HepG2 (cell line): ENCODE results near the gene HSF4. TPM values are rescaled to one million over a fixed set of nuclear protein-coding genes. Genes with fewer than 3 reads are reported as not detected.

Experiments
- AHDC1 ChIP-seq: sonication (generic); formaldehyde crosslinking; IDR thresholded peaks from 2 replicates; pipeline ENCODE4 v1.5.1; 2020; ENCODE audit warnings: mild to moderate bottlenecking, missing genetic modification reagents, borderline replicate concordance
- CEBPG ChIP-seq: IDR thresholded peaks from 2 replicates; pipeline ENCODE4 v1.6.1; 2016
- E2F1 ChIP-seq: sonication (generic); formaldehyde crosslinking; IDR thresholded peaks from 2 replicates; pipeline ENCODE4 v1.5.0; 2020; ENCODE audit warnings: missing genetic modification reagents
- GMEB1 ChIP-seq: sonication (generic); formaldehyde crosslinking; IDR thresholded peaks from 2 replicates; pipeline ENCODE4 v1.5.1; 2020; ENCODE audit warnings: missing genetic modification reagents, mild to moderate bottlenecking, borderline replicate concordance
- HOXA5 ChIP-seq: sonication (generic); formaldehyde crosslinking; IDR thresholded peaks from 2 replicates; pipeline ENCODE4 v1.4.0; 2020; ENCODE audit warnings: missing genetic modification reagents
- NPAS2 ChIP-seq: sonication (generic); formaldehyde crosslinking; IDR thresholded peaks from 2 replicates; pipeline ENCODE4 v1.8.0; 2022; ENCODE audit warnings: mild to moderate bottlenecking, missing genetic modification reagents, borderline replicate concordance
- NR2C2 ChIP-seq: sonication (generic); formaldehyde crosslinking; IDR thresholded peaks from 2 replicates; pipeline ENCODE4 v1.4.0; 2020; ENCODE audit warnings: missing genetic modification reagents, mild to moderate bottlenecking, moderate library complexity, borderline replicate concordance
- RBM22 ChIP-seq: fragments of 200-400 bp; formaldehyde crosslinking; optimal IDR thresholded peaks from 2 replicates; pipeline ENCODE3; 2017; ENCODE audit warnings: mild to moderate bottlenecking, low read length, moderate library complexity
- TEAD3 ChIP-seq: optimal IDR thresholded peaks from 2 replicates; pipeline ENCODE3; 2016; ENCODE audit warnings: borderline replicate concordance
- ZBTB10 ChIP-seq: sonication (generic); formaldehyde crosslinking; IDR thresholded peaks from 2 replicates; pipeline ENCODE4 v1.4.0; 2020; ENCODE audit warnings: missing genetic modification reagents, borderline replicate concordance
- ZBTB14 ChIP-seq: sonication (generic); formaldehyde crosslinking; IDR thresholded peaks from 2 replicates; pipeline ENCODE4 v1.4.0; 2020; ENCODE audit warnings: missing genetic modification reagents
- ZNF292 ChIP-seq: sonication (generic); formaldehyde crosslinking; IDR thresholded peaks from 2 replicates; pipeline ENCODE4 v1.8.1; 2022; ENCODE audit warnings: mild to moderate bottlenecking, low read depth, missing genetic modification reagents, borderline replicate concordance
- ZSCAN5A ChIP-seq: sonication (generic); formaldehyde crosslinking; IDR thresholded peaks from 2 replicates; pipeline ENCODE4 v1.8.0; 2022; ENCODE audit warnings: mild to moderate bottlenecking, missing genetic modification reagents, borderline replicate concordance
- polyA plus RNA-seq, 8 experiments: library from polyadenylated mRNA; depleted of rRNA in 3 of 8; stranded (reverse) in 7 of 8; unstranded in 1 of 8; fragments of >200 nt; fragmentation: Illumina TruSeq in 4 of 8; extraction: Trizol in 4 of 8; gene quantifications; 2 replicates each; pipeline versions ENCODE4 v1.2.1 to v1.2.3, GENCODE V29; 2011 to 2016; ENCODE audit warnings: low read depth in 4 of 8, missing spikeins in 1 of 8, mixed read lengths in 1 of 8; ENCODE audit not compliant: insufficient read depth in 1 of 8
- total RNA-seq, 5 experiments: library from RNA; depleted of rRNA; stranded (reverse); fragments of >200 nt; fragmentation: Illumina TruSeq; extraction: Trizol; gene quantifications; 2 replicates each; pipeline ENCODE4 v1.2.3, GENCODE V29; 2016; ENCODE audit warnings: low read depth in 1 of 5

Gene HSF4
- total and polyA plus RNA-seq, 2 of the 13 experiments (the other 11 are each of a cell fraction or from before 2014, with no cell fraction given), result 3.5 to 16.9 TPM

GRCh38 chr16:67169642-67170167 lies 5.2 kb downstream of the HSF4 start (continued):
- TF ChIP-seq ZBTB14 (CRISPR knock-in tag) (no peak), NPAS2 (CRISPR knock-in tag) (no peak), E2F1 (CRISPR knock-in tag) (0 out of 2 replicates have a peak, but pooled peaks have one; percentile 17), ZNF292 (CRISPR knock-in tag) (no peak), RBM22 (no peak), HOXA5 (CRISPR knock-in tag) (peak; percentile 37; the same call in 1 of the 2 replicates), CEBPG (no peak), NR2C2 (CRISPR knock-in tag) (0 out of 2 replicates have a peak, but pooled peaks have one; percentile 21), GMEB1 (CRISPR knock-in tag) (0 out of 2 replicates have a peak, but pooled peaks have one; percentile 28), ZBTB10 (CRISPR knock-in tag) (no peak), ZSCAN5A (0 out of 2 replicates have a peak, but pooled peaks have one; percentile 16), TEAD3 (no peak), AHDC1 (CRISPR knock-in tag) (no peak)
